Dermis blood vessel endothelial cell (primary cell): ENCODE results near the gene CWC22. TPM values are rescaled to one million over a fixed set of nuclear protein-coding genes. Genes with fewer than 3 reads are reported as not detected.
"Not testable (repeated sequence)": the region's sequence is repeated elsewhere in the genome, so short reads cannot be mapped to it uniquely, and the experiment has no call there.

ENCODE experiments used
- DNase-seq: peaks from one replicate; pipeline ENCODE4 v3.0.0; 2010
- total RNA-seq: library from RNA; depleted of rRNA; stranded (reverse); fragments of >200 nt; gene quantifications from 2 replicates; pipeline ENCODE4 v1.2.3, GENCODE V29; 2014

CWC22 gene
- total RNA-seq, 1 donor from 2014 or later = 17.0 TPM

- DNase-seq = no peak
Observed at GRCh38 chr2:179950391-179950790, 56.7 kb downstream of the CWC22 start.

GRCh38 chr2:179949438-179949837 is 57.7 kb downstream of the CWC22 start:
- no peak for DNase-seq

GRCh38 chr2:179948058-179948457 is 59.0 kb downstream of the CWC22 start:
- DNase-seq = no peak

GRCh38 chr2:179946810-179947615 is 60.1 kb downstream of the CWC22 start:
- DNase-seq = no peak

GRCh38 chr2:179946346-179946745 is 60.8 kb downstream of the CWC22 start:
- no peak for DNase-seq

- no peak for DNase-seq
Observed at GRCh38 chr2:179939259-179939658, 67.8 kb downstream of the CWC22 start.

GRCh38 chr2:179938026-179938425 is 69.1 kb downstream of the CWC22 start:
- no peak for DNase-seq

GRCh38 chr2:179936654-179937053 is 70.4 kb downstream of the CWC22 start:
- DNase-seq = peak; percentile 23

GRCh38 chr2:179936141-179936540 is 71.0 kb downstream of the CWC22 start:
- no peak for DNase-seq

GRCh38 chr2:179932786-179933185 is 74.3 kb downstream of the CWC22 start:
- no peak for DNase-seq

GRCh38 chr2:179931502-179931901 is 75.6 kb downstream of the CWC22 start:
- DNase-seq = no peak

- not testable (repeated sequence) for DNase-seq
Observed at GRCh38 chr2:179929997-179930396, 77.1 kb downstream of the CWC22 start.

- no peak for DNase-seq
Observed at GRCh38 chr2:179927041-179927440, 80.1 kb downstream of the CWC22 start.

GRCh38 chr2:179925713-179926112 is 81.4 kb downstream of the CWC22 start:
- no peak for DNase-seq

- no peak for DNase-seq
Observed at GRCh38 chr2:179917272-179917671, 89.8 kb downstream of the CWC22 start.

- no peak for DNase-seq
Observed at GRCh38 chr2:179915395-179915992, 91.6 kb downstream of the CWC22 start.

GRCh38 chr2:179913809-179914208 is 93.3 kb downstream of the CWC22 start:
- DNase-seq = no peak

- no peak for DNase-seq
Observed at GRCh38 chr2:179911569-179911968, 95.5 kb downstream of the CWC22 start.

- DNase-seq = no peak
Observed at GRCh38 chr2:179910735-179911113, 96.4 kb downstream of the CWC22 start.

- DNase-seq = no peak
Observed at GRCh38 chr2:179909845-179910734, 97.0 kb downstream of the CWC22 start.

GRCh38 chr2:179900655-179901054 is 106.4 kb downstream of the CWC22 start:
- DNase-seq = no peak

GRCh38 chr2:179899666-179900065 is 107.4 kb downstream of the CWC22 start:
- no peak for DNase-seq

- DNase-seq = peak; percentile 52
Observed at GRCh38 chr2:179898873-179899272, 108.2 kb downstream of the CWC22 start.
